C4-2B (cell line): ENCODE data around the gene RAPGEF1.

Experiments
- CTCF ChIP-seq: fragments of 450-650 bp; conservative IDR thresholded peaks from 2 replicates; pipeline ENCODE4 v1.5.1; 2017; ENCODE audit warnings: mild to moderate bottlenecking
- ZFX ChIP-seq: fragments of 450-650 bp; IDR thresholded peaks from 2 replicates; pipeline ENCODE4 v1.6.1; 2017

DNA sequence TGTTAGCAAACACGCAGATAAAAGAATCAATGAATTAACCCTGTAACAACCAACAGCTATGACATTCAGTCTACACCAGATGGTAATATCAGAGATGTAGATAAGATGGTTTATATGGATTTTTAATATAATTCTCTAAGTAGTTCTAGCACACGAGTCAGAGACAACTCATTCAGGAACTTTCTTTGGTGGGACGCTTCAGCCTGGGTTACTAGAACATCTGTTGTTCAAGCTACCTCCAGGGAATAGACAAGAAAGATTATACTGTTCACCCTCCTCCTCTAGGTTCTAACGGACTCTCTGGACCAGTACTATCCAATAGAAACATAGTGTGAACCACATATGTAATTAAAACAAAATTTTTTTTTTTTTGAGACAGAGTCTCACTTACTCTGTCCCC, 73.8 kb downstream of the RAPGEF1 start:
- TF ChIP-seq CTCF (no peak), ZFX (no peak)
